Measurements from ENCODE around the gene MLH1. TPM values are rescaled to one million over a fixed set of nuclear protein-coding genes. Genes with fewer than 3 reads are reported as not detected.

The MLH1 gene
- total RNA-seq, 1 experiment from 2014 or later: 28.5 TPM

DNA sequence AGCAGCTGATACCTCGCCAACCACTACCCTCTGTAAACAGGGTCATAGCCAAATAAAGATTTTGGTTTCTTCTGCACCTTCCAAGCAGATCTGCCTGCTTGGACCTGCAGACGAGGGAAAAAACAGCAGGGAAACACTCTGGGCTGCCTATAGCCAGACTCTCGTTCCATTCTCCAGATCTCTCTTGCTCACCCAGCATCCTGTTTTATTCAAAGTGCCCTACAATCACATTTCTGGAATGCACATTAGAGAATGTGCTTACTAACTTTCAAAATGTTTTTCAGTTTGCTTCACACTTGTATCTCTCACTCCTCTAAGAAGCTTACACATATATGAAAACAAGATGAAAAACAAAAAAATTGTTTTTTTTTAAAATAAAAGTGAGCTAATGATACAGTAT is 71.4 kb downstream of the MLH1 start:
- no peak overlapping the region for H3K4me3 ChIP-seq (ENCODE audit: low read depth in 2 of 2, low read length in 2 of 2)
- TF ChIP-seq TCF7L2 (IDR thresholded peaks at IDR 0.05; ENCODE audit: low read depth, low read length): no peak
- no peak for TF ChIP-seq POLR2AphosphoS5 (IDR thresholded peaks at IDR 0.05; ENCODE audit: low read depth, low read length)
- TF ChIP-seq SIN3A (IDR thresholded peaks at IDR 0.05; ENCODE audit: borderline replicate concordance, insufficient read depth, low read depth, low read length): no peak
- TF ChIP-seq, protein P1, sequence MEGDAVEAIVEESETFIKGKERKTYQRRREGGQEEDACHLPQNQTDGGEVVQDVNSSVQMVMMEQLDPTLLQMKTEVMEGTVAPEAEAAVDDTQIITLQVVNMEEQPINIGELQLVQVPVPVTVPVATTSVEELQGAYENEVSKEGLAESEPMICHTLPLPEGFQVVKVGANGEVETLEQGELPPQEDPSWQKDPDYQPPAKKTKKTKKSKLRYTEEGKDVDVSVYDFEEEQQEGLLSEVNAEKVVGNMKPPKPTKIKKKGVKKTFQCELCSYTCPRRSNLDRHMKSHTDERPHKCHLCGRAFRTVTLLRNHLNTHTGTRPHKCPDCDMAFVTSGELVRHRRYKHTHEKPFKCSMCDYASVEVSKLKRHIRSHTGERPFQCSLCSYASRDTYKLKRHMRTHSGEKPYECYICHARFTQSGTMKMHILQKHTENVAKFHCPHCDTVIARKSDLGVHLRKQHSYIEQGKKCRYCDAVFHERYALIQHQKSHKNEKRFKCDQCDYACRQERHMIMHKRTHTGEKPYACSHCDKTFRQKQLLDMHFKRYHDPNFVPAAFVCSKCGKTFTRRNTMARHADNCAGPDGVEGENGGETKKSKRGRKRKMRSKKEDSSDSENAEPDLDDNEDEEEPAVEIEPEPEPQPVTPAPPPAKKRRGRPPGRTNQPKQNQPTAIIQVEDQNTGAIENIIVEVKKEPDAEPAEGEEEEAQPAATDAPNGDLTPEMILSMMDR (IDR thresholded peaks at IDR 0.05): no peak
- TF ChIP-seq, protein P2, sequence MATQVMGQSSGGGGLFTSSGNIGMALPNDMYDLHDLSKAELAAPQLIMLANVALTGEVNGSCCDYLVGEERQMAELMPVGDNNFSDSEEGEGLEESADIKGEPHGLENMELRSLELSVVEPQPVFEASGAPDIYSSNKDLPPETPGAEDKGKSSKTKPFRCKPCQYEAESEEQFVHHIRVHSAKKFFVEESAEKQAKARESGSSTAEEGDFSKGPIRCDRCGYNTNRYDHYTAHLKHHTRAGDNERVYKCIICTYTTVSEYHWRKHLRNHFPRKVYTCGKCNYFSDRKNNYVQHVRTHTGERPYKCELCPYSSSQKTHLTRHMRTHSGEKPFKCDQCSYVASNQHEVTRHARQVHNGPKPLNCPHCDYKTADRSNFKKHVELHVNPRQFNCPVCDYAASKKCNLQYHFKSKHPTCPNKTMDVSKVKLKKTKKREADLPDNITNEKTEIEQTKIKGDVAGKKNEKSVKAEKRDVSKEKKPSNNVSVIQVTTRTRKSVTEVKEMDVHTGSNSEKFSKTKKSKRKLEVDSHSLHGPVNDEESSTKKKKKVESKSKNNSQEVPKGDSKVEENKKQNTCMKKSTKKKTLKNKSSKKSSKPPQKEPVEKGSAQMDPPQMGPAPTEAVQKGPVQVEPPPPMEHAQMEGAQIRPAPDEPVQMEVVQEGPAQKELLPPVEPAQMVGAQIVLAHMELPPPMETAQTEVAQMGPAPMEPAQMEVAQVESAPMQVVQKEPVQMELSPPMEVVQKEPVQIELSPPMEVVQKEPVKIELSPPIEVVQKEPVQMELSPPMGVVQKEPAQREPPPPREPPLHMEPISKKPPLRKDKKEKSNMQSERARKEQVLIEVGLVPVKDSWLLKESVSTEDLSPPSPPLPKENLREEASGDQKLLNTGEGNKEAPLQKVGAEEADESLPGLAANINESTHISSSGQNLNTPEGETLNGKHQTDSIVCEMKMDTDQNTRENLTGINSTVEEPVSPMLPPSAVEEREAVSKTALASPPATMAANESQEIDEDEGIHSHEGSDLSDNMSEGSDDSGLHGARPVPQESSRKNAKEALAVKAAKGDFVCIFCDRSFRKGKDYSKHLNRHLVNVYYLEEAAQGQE (IDR thresholded peaks at IDR 0.05; ENCODE audit: insufficient read depth in 1 of 2, low read depth in 2 of 2, low read length in 1 of 2): no peak
- no peak for DNase-seq (ENCODE audit: low read depth, low spot score)
- in situ Hi-C loops (cut with HindIII; ENCODE audit: low pct_unique_long_range_greater_than_20kb, low sequenced_read_pairs): no loop called here
- H3K27ac ChIP-seq (ENCODE audit: low read length): no peak overlapping the region
- intact Hi-C loops (cut with micrococcal nuclease; ENCODE audit: unreplicated experiment): no loop called here
- H3K27me3 ChIP-seq (ENCODE audit: control insufficient read depth, insufficient read depth, low read length): no peaks in the 10 kb centered on the region
- no TSS peak for BruUV-seq (replicated peaks)
- ChIA-PET CTCF (no interaction called here), POLR2A (no interaction called here)
- no peaks in the 10 kb centered on the region for H3K9me3 ChIP-seq (ENCODE audit: control insufficient read depth, insufficient read depth, low read depth, low read length)
- H3K36me3 ChIP-seq (ENCODE audit: control insufficient read depth, insufficient read depth, low read length): no peaks in the 10 kb centered on the region; the same call in 1 of the 2 replicates
- no peak for ATAC-seq
- H3K4me1 ChIP-seq (ENCODE audit: control insufficient read depth, insufficient read depth, low read length): no peaks in the 10 kb centered on the region

DNA sequence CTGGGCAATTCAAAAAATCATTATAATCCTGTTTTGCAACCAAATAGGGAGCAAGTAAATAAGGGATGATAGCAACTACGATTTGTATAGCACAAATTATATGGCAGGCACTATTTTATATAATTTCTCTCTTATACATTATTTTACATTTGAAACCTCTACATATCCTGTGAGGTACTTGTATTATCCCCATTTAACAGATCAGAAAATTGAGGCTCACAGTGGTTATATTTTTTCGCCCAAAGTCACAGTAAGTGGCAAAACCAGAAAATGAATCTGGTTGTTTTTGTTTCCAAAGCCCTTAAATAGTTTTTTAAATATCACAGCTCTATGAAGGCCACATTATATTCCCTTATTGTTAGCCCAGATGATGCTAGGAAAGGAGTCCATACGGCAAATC is 74.3 kb downstream of the MLH1 start:
- Histone ChIP-seq H3K27me3 (ENCODE audit: control insufficient read depth, insufficient read depth, low read length) (no peaks in the 10 kb centered on the region), H3K4me3 (ENCODE audit: low read depth in 2 of 2, low read length in 2 of 2) (no peak overlapping the region), H3K9me3 (ENCODE audit: control insufficient read depth, insufficient read depth, low read depth, low read length) (no peaks in the 10 kb centered on the region), H3K4me1 (ENCODE audit: control insufficient read depth, insufficient read depth, low read length) (no peaks in the 10 kb centered on the region), H3K27ac (ENCODE audit: low read length) (no peak overlapping the region), H3K36me3 (ENCODE audit: control insufficient read depth, insufficient read depth, low read length) (no peaks in the 10 kb centered on the region; the same call in 1 of the 2 replicates)
- intact Hi-C loops (cut with micrococcal nuclease; ENCODE audit: unreplicated experiment) (no loop called here), in situ Hi-C loops (cut with HindIII; ENCODE audit: low pct_unique_long_range_greater_than_20kb, low sequenced_read_pairs) (no loop called here)
- CTCF ChIA-PET: no interaction called here
- ATAC-seq: no peak
- POLR2A ChIA-PET: no interaction called here
- TF ChIP-seq, protein P1 (IDR thresholded peaks at IDR 0.05): no peak
- TF ChIP-seq POLR2AphosphoS5 (IDR thresholded peaks at IDR 0.05; ENCODE audit: low read depth, low read length) (no peak), SIN3A (IDR thresholded peaks at IDR 0.05; ENCODE audit: borderline replicate concordance, insufficient read depth, low read depth, low read length) (no peak), TCF7L2 (IDR thresholded peaks at IDR 0.05; ENCODE audit: low read depth, low read length) (no peak)
- TF ChIP-seq, protein P2 (IDR thresholded peaks at IDR 0.05; ENCODE audit: insufficient read depth in 1 of 2, low read depth in 2 of 2, low read length in 1 of 2): no peak
- DNase-seq (ENCODE audit: low read depth, low spot score): no peak
- no TSS peak for BruUV-seq (replicated peaks)
